K562 (cell line): ENCODE measurements around the gene ZNF792. TPM values are rescaled to one million over a fixed set of nuclear protein-coding genes. Genes with fewer than 3 reads are reported as not detected.
A peak's percentile ranks its signal among the peaks of the same experiment; 100 is the strongest.

Experiments used
- ATAC-seq: fragments of 200-7000 bp; cut with Tn5 transposase; 3 replicates; pipeline ENCODE4 v1.9.1; 2020; ENCODE audit warnings: moderate library complexity
- BruUV-seq: library from RNA; stranded (reverse); fragments of 400-500 nt; replicated peaks from 2 replicates; lab custom pipeline; 2021; lab: Mats Ljungman, UMichigan
- CTCF ChIA-PET: fragments of 300-600 bp; formaldehyde crosslinking; extraction: SDS; loops from one replicate; lab custom pipeline; 2021; ENCODE audit warnings: low intra/inter-chr PET ratio; lab: Yijun Ruan, JAX
- POLR2A ChIA-PET: fragments of 300-600, 350-650 bp; sonication (Branson Sonifier 250); formaldehyde crosslinking; extraction: SDS; loops from one replicate; lab custom pipeline; 2021; ENCODE audit warnings: antibody characterized with exemption, inconsistent platforms; lab: Yijun Ruan, JAX
- DNase-seq, 4 experiments: peaks; one replicate each; pipeline versions ENCODE4 v3.0.0 to v3.0.0-alpha.2; 2011 to 2018; ENCODE audit warnings: low spot score in 3 of 4, mixed read lengths in 3 of 4; ENCODE audit errors: extremely low read depth in 1 of 4
- FAIRE-seq: peaks from 2 replicates; lab custom pipeline; 2011; peaks lifted over from hg19 to GRCh38; lab: Jason Lieb, UNC
- H2AFZ ChIP-seq: 2 replicates; pipeline ENCODE4 v1.6.0; 2011; ENCODE audit warnings: low read depth, low read length, control low read depth, inconsistent platforms
- H3K27ac ChIP-seq: fragments of 200-600 bp; 3 replicates; pipeline ENCODE4 v1.8.0; 2011; ENCODE audit warnings: low read depth, mild to moderate bottlenecking, control low read depth, inconsistent platforms, low read length, moderate library complexity, mixed read lengths; ENCODE audit errors: extremely low read depth
- H3K27me3 ChIP-seq, 2 experiments: fragments of 300-600 bp in 1 of 2; 2 replicates in 1 of 2; 3 replicates in 1 of 2; pipeline versions ENCODE4 v1.6.0 to v1.8.0; 2011; ENCODE audit warnings: inconsistent platforms in 2 of 2, low read length in 2 of 2, mild to moderate bottlenecking in 1 of 2, mixed read lengths in 1 of 2, moderate library complexity in 1 of 2; ENCODE audit not compliant: control insufficient read depth in 2 of 2, insufficient read depth in 2 of 2
- H3K36me3 ChIP-seq: fragments of 300-600 bp; 3 replicates; pipeline ENCODE4 v1.8.0; 2011; ENCODE audit warnings: mild to moderate bottlenecking, low read length, inconsistent platforms; ENCODE audit not compliant: control insufficient read depth, insufficient read depth
- H3K4me1 ChIP-seq, 2 experiments: fragments of 200-600 bp in 1 of 2; replicated peaks in 1 of 2; 2 replicates in 1 of 2; 3 replicates in 1 of 2; pipeline versions ENCODE4 v1.5.1 to v1.8.0; 2011; ENCODE audit warnings: inconsistent platforms in 2 of 2, low read length in 2 of 2, mild to moderate bottlenecking in 1 of 2, mixed read lengths in 1 of 2, moderate library complexity in 1 of 2; ENCODE audit not compliant: control insufficient read depth in 2 of 2, insufficient read depth in 2 of 2
- H3K4me2 ChIP-seq: 2 replicates; pipeline ENCODE4 v1.6.1; 2011; ENCODE audit warnings: low read length, control low read depth, inconsistent platforms, mixed read lengths; ENCODE audit not compliant: insufficient read depth
- H3K4me3 ChIP-seq: fragments of 200-600 bp; sonication (generic), shearing (Covaris generic); 2 replicates; pipeline ENCODE4 v1.5.1; 2016; ENCODE audit warnings: control low read depth, inconsistent platforms
- H3K79me2 ChIP-seq: fragments of 200-600 bp; 3 replicates; pipeline ENCODE4 v1.8.0; 2011; ENCODE audit warnings: low read length, inconsistent platforms; ENCODE audit not compliant: control insufficient read depth, insufficient read depth
- H3K9ac ChIP-seq, 2 experiments: 2 replicates each; pipeline versions ENCODE4 v1.6.0 to v1.6.1; 2011; ENCODE audit warnings: low read depth in 2 of 2, low read length in 2 of 2, control low read depth in 1 of 2, inconsistent platforms in 1 of 2, mild to moderate bottlenecking in 1 of 2, mixed read lengths in 1 of 2; ENCODE audit not compliant: insufficient read depth in 1 of 2
- H3K9me1 ChIP-seq: one replicate; pipeline ENCODE4 v1.6.0; 2011; ENCODE audit warnings: inconsistent platforms, mild to moderate bottlenecking, low read length, moderate library complexity; ENCODE audit not compliant: control insufficient read depth, insufficient read depth
- H3K9me3 ChIP-seq: replicated peaks from 2 replicates; pipeline ENCODE4 v1.5.1; 2011; ENCODE audit warnings: low read depth, low read length, inconsistent platforms; ENCODE audit not compliant: control insufficient read depth, insufficient read depth
- H4K20me1 ChIP-seq: replicated peaks from 2 replicates; pipeline ENCODE4 v1.6.1; 2011; ENCODE audit warnings: low read length, inconsistent platforms, mixed read lengths; ENCODE audit not compliant: control insufficient read depth, insufficient read depth
- BCOR ChIP-seq: fragments of 450-650 bp; IDR thresholded peaks from 2 replicates; pipeline ENCODE4 v1.6.1; 2016
- E4F1 ChIP-seq: fragments of 250-450 bp; sonication (Bioruptor Pico); IDR thresholded peaks from 2 replicates; pipeline ENCODE4 v1.5.0; 2021; ENCODE audit warnings: mild to moderate bottlenecking, borderline replicate concordance
- ERF ChIP-seq: fragments of 450-650 bp; formaldehyde crosslinking; IDR thresholded peaks from 2 replicates; pipeline ENCODE4 v1.4.0; 2020; ENCODE audit warnings: mild to moderate bottlenecking, mixed read lengths
- FOSL1 ChIP-seq: fragments of 200-800 bp; sonication (Bioruptor generic); conservative IDR thresholded peaks from 2 replicates; pipeline ENCODE4 v1.6.1; 2016; ENCODE audit warnings: missing genetic modification characterization, missing compliant biosample characterization
- FOXP1 ChIP-seq: sonication (generic); formaldehyde crosslinking; IDR thresholded peaks from 2 replicates; pipeline ENCODE4 v1.8.0; 2022; ENCODE audit warnings: mild to moderate bottlenecking, missing genetic modification reagents
- KDM1A ChIP-seq, 2 experiments: fragments of 450-650 bp; IDR thresholded peaks; 2 replicates each; pipeline ENCODE4 v1.6.1; 2016; ENCODE audit warnings: mild to moderate bottlenecking in 2 of 2
- LARP7 ChIP-seq: fragments of 450-650 bp; IDR thresholded peaks from 2 replicates; pipeline ENCODE4 v1.6.1; 2016
- MEF2D ChIP-seq: conservative IDR thresholded peaks from 2 replicates; pipeline ENCODE4 v1.6.1; 2016; ENCODE audit warnings: low read depth, missing genetic modification characterization, missing compliant biosample characterization
- NFE2L1 ChIP-seq: fragments of 450-650 bp; IDR thresholded peaks from 2 replicates; pipeline ENCODE4 v1.6.1; 2016; ENCODE audit warnings: missing genetic modification characterization, low read depth, mild to moderate bottlenecking, missing compliant biosample characterization, moderate library complexity, borderline replicate concordance
- PHF21A ChIP-seq: fragments of 450-650 bp; IDR thresholded peaks from 2 replicates; pipeline ENCODE4 v1.6.1; 2017; ENCODE audit warnings: low read depth, borderline replicate concordance
- POLR2G ChIP-seq: fragments of 200-400 bp; formaldehyde crosslinking; IDR thresholded peaks from 2 replicates; pipeline ENCODE4 v1.6.1; 2017; ENCODE audit warnings: low read depth, mild to moderate bottlenecking, antibody characterized with exemption, low read length, moderate library complexity
- RBM25 ChIP-seq: fragments of 200-400 bp; formaldehyde crosslinking; IDR thresholded peaks from 2 replicates; pipeline ENCODE4 v1.6.1; 2018; ENCODE audit warnings: low read length, low read depth, moderate library complexity; ENCODE audit not compliant: severe bottlenecking
- RFX5 ChIP-seq: IDR thresholded peaks from 2 replicates; pipeline ENCODE4 v1.6.1; 2011; ENCODE audit warnings: low read depth, mild to moderate bottlenecking, improper control_type of control experiment, low read length
- SMARCA4 ChIP-seq: fragments of 450-650 bp; IDR thresholded peaks from 2 replicates; pipeline ENCODE4 v1.6.1; 2016
- TGIF2 ChIP-seq: sonication (generic); formaldehyde crosslinking; IDR thresholded peaks from 2 replicates; pipeline ENCODE4 v1.8.1; 2022; ENCODE audit warnings: mild to moderate bottlenecking, missing genetic modification reagents, moderate library complexity
- ZBTB49 ChIP-seq: sonication (generic); formaldehyde crosslinking; IDR thresholded peaks from 2 replicates; pipeline ENCODE4 v1.8.0; 2022; ENCODE audit warnings: missing genetic modification reagents, mild to moderate bottlenecking, borderline replicate concordance
- ZNF24 ChIP-seq: fragments of 450-650 bp; IDR thresholded peaks from 2 replicates; pipeline ENCODE4 v1.6.1; 2016
- ZZZ3 ChIP-seq: fragments of 450-650 bp; IDR thresholded peaks from 2 replicates; pipeline ENCODE4 v1.6.1; 2016; ENCODE audit warnings: antibody characterized with exemption, mild to moderate bottlenecking, moderate library complexity
- WGBS: fragments of 100-300 bp; shearing (Covaris generic); methylation state at CpG from one replicate; pipeline ENCODE4 v1.1.6; 2016; ENCODE audit warnings: low coverage, mixed read lengths; ENCODE audit not compliant: insufficient coverage; ENCODE audit errors: missing lambda C conversion rate; 5-methylcytosine and 5-hydroxymethylcytosine counted together
- in situ Hi-C: fragments of 300-500 bp; cut with MboI; formaldehyde crosslinking; loops from 4 replicates; pipeline ENCODE4 v1.15.0; 2018; ENCODE audit warnings: inconsistent platforms, mixed read lengths
- intact Hi-C: fragments of 100-400 bp; cut with micrococcal nuclease; formaldehyde crosslinking; loops from 2 replicates; pipeline ENCODE4 v1.14.2; 2022
- polyA plus RNA-seq, 8 experiments: library from polyadenylated mRNA; depleted of rRNA in 4 of 8; stranded (reverse) in 5 of 8; unstranded in 3 of 8; fragments of >200 nt; fragmentation: Nextera tagmentation in 2 of 8; fragmentation: Illumina TruSeq in 1 of 8; extraction: Ambion mirVana in 2 of 8; extraction: Trizol in 1 of 8; gene quantifications; 2 replicates each; pipeline versions ENCODE4 v1.2.1 to v1.2.3, GENCODE V29; 2011 to 2014; ENCODE audit warnings: inconsistent platforms in 1 of 8, missing spikeins in 1 of 8
- total RNA-seq, 7 experiments: library from RNA; depleted of rRNA in 6 of 7; stranded (reverse); fragments of >200 nt in 6 of 7; fragmentation: Illumina TruSeq in 2 of 7; extraction: Trizol in 2 of 7; gene quantifications; 2 replicates each; pipeline versions ENCODE4 v1.2.1 to v1.2.3, GENCODE V29; 2011 to 2021; ENCODE audit warnings: low replicate concordance in 1 of 7

Gene ZNF792
- total and polyA plus RNA-seq, 9 of the 15 experiments (the other 6 are each of a cell fraction or from before 2014, with no cell fraction given): 3.3 to 16.5 (median 10.4) TPM

GRCh38 chr19:35009424-35010415, 45.7 kb upstream of the ZNF792 start:
- Histone ChIP-seq H3K4me2 (no peak overlapping the region), H3K27me3 (no peaks in the 10 kb centered on the region), H3K4me3 (no peak overlapping the region), H3K9me1 (peaks cover 4% of the 10 kb centered on the region), H3K79me2 (peaks cover 21% of the 10 kb centered on the region), H3K9me3 (no peaks in the 10 kb centered on the region), H4K20me1 (no peaks in the 10 kb centered on the region; the same call in 1 of the 2 replicates), H3K36me3 (peaks cover 79% of the 10 kb centered on the region), H3K27ac (no peak overlapping the region), H3K4me1 (peaks cover 0 to 27% of the 10 kb centered on the region in 2 experiments; a peak in 2 of 5 replicates), H3K9ac (no peak overlapping the region; a peak in 1 of 4 replicates), H2AFZ (no peak overlapping the region)
- 91% methylated on average over 22 of the region's 36 CpGs for WGBS
- FAIRE-seq (no peak), DNase-seq (no peak), ATAC-seq (no peak)
- in situ Hi-C loops: loop anchor here (5.0 kb wide), 1 partner anchor 167 kb away; no protein-coding TSS in a partner anchor
- no TSS peak for BruUV-seq
- CTCF ChIA-PET: interaction anchor here (0.6 kb wide), 1 partner anchor 168 kb away, joined by 3 read pairs; no protein-coding TSS in a partner anchor
- POLR2A ChIA-PET: interaction anchor here (0.6 to 0.8 kb wide), 2 partner anchors 17 to 502 kb away, joined by 3 read pairs; no protein-coding TSS in a partner anchor
- intact Hi-C loops: no loop called here
- TF ChIP-seq FOSL1 (no peak), ZNF24 (no peak), RBM25 (peak; percentile 94), LARP7 (no peak), E4F1 (CRISPR knock-in tag) (no peak), TGIF2 (CRISPR knock-in tag) (peak; percentile 45; the same call in 1 of the 2 replicates), ZZZ3 (no peak), FOXP1 (CRISPR knock-in tag) (no peak), SMARCA4 (no peak), KDM1A (IDR thresholded peaks at IDR 0.05) (peak in 1 of 2 experiments; percentile 48; a peak in 2 of 4 replicates), RFX5 (no peak), PHF21A (no peak), POLR2G (0 out of 2 replicates have a peak, but pooled peaks have one; percentile 33), ERF (CRISPR knock-in tag) (no peak), ZBTB49 (CRISPR knock-in tag) (no peak), MEF2D (tag) (no peak), NFE2L1 (tag) (no peak), BCOR (peak; percentile 80)
